Liver (tissue), 9 donors: ENCODE measurements around the gene TRIM7. TPM values are rescaled to one million over a fixed set of nuclear protein-coding genes. Genes with fewer than 3 reads are reported as not detected.
"Not testable (repeated sequence)": the region's sequence is repeated elsewhere in the genome, so short reads cannot be mapped to it uniquely, and the experiment has no call there.

Source experiments
- DNase-seq: peaks from one replicate; pipeline ENCODE4 v3.0.0-alpha.2; 2017; ENCODE audit warnings: low spot score
- H3K27ac ChIP-seq, 2 donors: one replicate each; pipeline ENCODE4 v1.7.0; 2013; ENCODE audit warnings: inconsistent platforms in 2 of 2, low read length in 2 of 2, control low read depth in 1 of 2, low read depth in 1 of 2, mild to moderate bottlenecking in 1 of 2
- H3K27me3 ChIP-seq, 4 donors: one replicate each; pipeline versions ENCODE4 v1.6.1 to v1.7.0; 2013; ENCODE audit warnings: low read length in 3 of 4, inconsistent platforms in 1 of 4, mild to moderate bottlenecking in 1 of 4, moderate library complexity in 1 of 4; ENCODE audit not compliant: control insufficient read depth in 4 of 4, insufficient read depth in 4 of 4
- H3K36me3 ChIP-seq, 4 donors: one replicate each; pipeline versions ENCODE4 v1.6.1 to v1.7.0; 2013; ENCODE audit warnings: low read length in 3 of 4, mild to moderate bottlenecking in 3 of 4, low read depth in 1 of 4, moderate library complexity in 1 of 4; ENCODE audit not compliant: control insufficient read depth in 4 of 4, insufficient read depth in 3 of 4
- H3K4me1 ChIP-seq, 4 donors: one replicate each; pipeline versions ENCODE4 v1.6.1 to v1.7.0; 2013; ENCODE audit warnings: low read length in 3 of 4, mild to moderate bottlenecking in 3 of 4, moderate library complexity in 1 of 4; ENCODE audit not compliant: control insufficient read depth in 4 of 4, insufficient read depth in 4 of 4
- H3K4me3 ChIP-seq, 3 donors: one replicate each; pipeline versions ENCODE4 v1.6.1 to v1.7.0; 2013; ENCODE audit warnings: low read length in 3 of 3, control low read depth in 1 of 3, low read depth in 1 of 3, mild to moderate bottlenecking in 1 of 3
- H3K9ac ChIP-seq, 2 donors: one replicate each; pipeline ENCODE4 v1.7.0; 2013; ENCODE audit warnings: low read length in 2 of 2, mild to moderate bottlenecking in 2 of 2, moderate library complexity in 2 of 2, control low read depth in 1 of 2, low read depth in 1 of 2
- H3K9me3 ChIP-seq, 4 donors: one replicate each; pipeline versions ENCODE4 v1.6.1 to v1.7.0; 2013; ENCODE audit warnings: low read length in 3 of 4; ENCODE audit not compliant: control insufficient read depth in 4 of 4
- EGR1 ChIP-seq, 2 donors: IDR thresholded peaks; 2 replicates each; pipeline ENCODE4 v1.6.1; 2016 to 2018; ENCODE audit warnings: antibody characterized with exemption in 2 of 2, low read depth in 2 of 2
- FOXA2 ChIP-seq: IDR thresholded peaks from 2 replicates; pipeline ENCODE4 v1.6.1; 2016; ENCODE audit warnings: antibody characterized with exemption
- HNF4A ChIP-seq, 2 donors: conservative IDR thresholded peaks; 2 replicates each; pipeline ENCODE4 v1.6.1; 2016; ENCODE audit warnings: antibody characterized with exemption in 2 of 2, mild to moderate bottlenecking in 2 of 2
- HNF4G ChIP-seq: IDR thresholded peaks from 2 replicates; pipeline ENCODE4 v1.6.1; 2016; ENCODE audit warnings: antibody characterized with exemption
- NR2F2 ChIP-seq: IDR thresholded peaks from 2 replicates; pipeline ENCODE4 v1.6.1; 2016; ENCODE audit warnings: antibody characterized with exemption
- RAD21 ChIP-seq, 2 donors: IDR thresholded peaks; 2 replicates each; pipeline ENCODE4 v1.6.1; 2016; ENCODE audit warnings: antibody characterized with exemption in 2 of 2, mild to moderate bottlenecking in 2 of 2
- RXRA ChIP-seq, 2 donors: IDR thresholded peaks; 2 replicates each; pipeline ENCODE4 v1.6.1; 2017 to 2018; ENCODE audit warnings: antibody characterized with exemption in 2 of 2, mild to moderate bottlenecking in 1 of 2
- TAF1 ChIP-seq: conservative IDR thresholded peaks from 2 replicates; pipeline ENCODE4 v1.6.1; 2016; ENCODE audit warnings: antibody characterized with exemption, mild to moderate bottlenecking
- YY1 ChIP-seq: IDR thresholded peaks from 2 replicates; pipeline ENCODE4 v1.6.1; 2016; ENCODE audit warnings: antibody characterized with exemption, mild to moderate bottlenecking
- WGBS: extraction: QIAGEN DNeasy Blood & Tissue Kit; methylation state at CpG from one replicate; pipeline ENCODE4 v1.1.7; 2013; 5-methylcytosine and 5-hydroxymethylcytosine counted together
- polyA plus RNA-seq, 2 donors: library from polyadenylated mRNA; stranded (reverse) in 1 of 2; unstranded in 1 of 2; fragments of 200-250 nt in 1 of 2; fragments of >200 nt in 1 of 2; fragmentation: Nextera tagmentation in 1 of 2; extraction: Ambion mirVana in 1 of 2; gene quantifications; one replicate each; pipeline versions ENCODE4 v1.2.1 to v1.2.3, GENCODE V29; 2013 to 2015
- total RNA-seq, 2 donors: library from RNA; depleted of rRNA; stranded (reverse); fragments of >200 nt; gene quantifications; one replicate each; pipeline ENCODE4 v1.2.3, GENCODE V29; 2014
- TF ChIP-seq, protein P1 (sequence below): IDR thresholded peaks from 2 replicates; pipeline ENCODE4 v1.6.1; 2016; ENCODE audit warnings: antibody characterized with exemption
- TF ChIP-seq, protein P2 (sequence below): IDR thresholded peaks from 2 replicates; pipeline ENCODE4 v1.6.1; 2016; ENCODE audit warnings: antibody characterized with exemption
- TF ChIP-seq, protein P3 (sequence below): fragments of 150-350 bp; IDR thresholded peaks from 2 replicates; pipeline ENCODE4 v1.5.1; 2017; ENCODE audit warnings: improper control_type of control experiment, low read depth, low read length; ENCODE audit not compliant: missing input control
- donor health status: healthy.
- donor health status: healthy.
- donor health status: healthy.
- donor health status: healthy.
- donor health status: healthy.

Gene TRIM7
- total and polyA plus RNA-seq, 4 donors: 0.10 to 0.50 (median 0.14) TPM; not detected in 1

DNA sequence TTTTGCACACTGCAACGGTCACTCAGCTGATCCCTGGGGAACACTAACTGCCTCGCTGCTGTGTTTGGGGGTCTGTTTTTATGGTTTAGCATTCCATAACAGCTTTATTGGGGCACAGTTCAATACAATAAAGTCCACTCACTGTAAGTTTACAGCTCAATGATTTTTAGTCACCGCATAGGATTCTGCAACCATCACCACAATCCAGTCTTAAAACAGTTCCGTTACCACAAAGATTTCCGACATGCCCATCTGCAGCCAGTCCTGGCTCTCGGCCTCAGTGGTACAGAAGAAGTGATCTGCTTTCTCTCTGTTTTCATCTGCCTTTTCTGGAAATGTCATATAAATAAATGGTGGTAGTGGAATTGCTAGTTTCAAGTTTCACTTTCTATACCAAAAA, 34.0 kb downstream of the TRIM7 start:
- no peak overlapping the region for H3K4me3 ChIP-seq
- H3K9me3 ChIP-seq: peaks cover 0 to 1% (median 0%) of the 10 kb centered on the region in 4 donors
- no peak overlapping the region for H3K9ac ChIP-seq
- H3K4me1 ChIP-seq: peaks cover 0 to 3% (median 0%) of the 10 kb centered on the region in 4 donors
- H3K27ac ChIP-seq: no peak overlapping the region
- TF ChIP-seq EGR1 (IDR thresholded peaks at IDR 0.05; ENCODE audit: low read depth in 2 of 2): no peak
- TF ChIP-seq, protein P1, sequence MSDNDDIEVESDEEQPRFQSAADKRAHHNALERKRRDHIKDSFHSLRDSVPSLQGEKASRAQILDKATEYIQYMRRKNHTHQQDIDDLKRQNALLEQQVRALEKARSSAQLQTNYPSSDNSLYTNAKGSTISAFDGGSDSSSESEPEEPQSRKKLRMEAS: no peak
- TF ChIP-seq HNF4A (conservative IDR thresholded peaks at IDR 0.05): no peak
- no peak for TF ChIP-seq HNF4G
- no peaks in the 10 kb centered on the region for H3K36me3 ChIP-seq
- 55% methylated on average over 6 of the region's 6 CpGs for WGBS
- peaks cover 4 to 19% (median 12%) of the 10 kb centered on the region in 4 donors for H3K27me3 ChIP-seq
- no peak for DNase-seq

DNA sequence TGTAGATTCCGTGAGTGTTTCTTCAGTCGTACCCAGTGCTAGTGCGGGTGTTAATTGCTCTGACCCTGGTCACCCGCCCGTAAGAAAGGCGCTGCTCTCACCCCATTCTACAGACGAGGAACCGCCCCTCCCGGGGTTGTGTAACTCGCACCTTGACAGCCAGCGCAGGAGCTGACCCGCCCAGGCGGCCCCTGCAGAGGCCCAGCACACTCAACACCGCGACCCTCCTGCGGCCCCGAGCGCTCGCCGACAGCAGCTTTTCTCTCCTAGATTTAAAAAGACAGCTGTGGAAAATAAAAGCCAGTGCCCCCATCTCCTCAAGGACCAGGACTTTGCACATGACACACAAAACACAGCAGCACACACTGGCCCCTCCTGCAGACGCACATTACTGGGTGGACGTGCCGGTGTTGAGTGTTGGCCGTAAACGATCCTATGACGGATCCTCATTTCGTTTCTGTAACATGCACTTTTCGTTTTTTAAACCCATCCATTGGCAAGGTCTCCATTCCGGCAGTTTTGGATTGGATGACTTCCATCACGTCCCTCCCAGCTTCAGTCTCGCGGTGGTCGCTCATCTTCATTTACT, 34.7 kb downstream of the TRIM7 start:
- H3K27me3 ChIP-seq: peaks cover 4 to 19% (median 12%) of the 10 kb centered on the region in 4 donors
- DNase-seq: no peak
- TF ChIP-seq EGR1 (IDR thresholded peaks at IDR 0.05; ENCODE audit: low read depth in 2 of 2): no peak
- TF ChIP-seq HNF4G: no peak
- TF ChIP-seq TAF1: no peak
- no peak for TF ChIP-seq YY1
- no peak for TF ChIP-seq RXRA (IDR thresholded peaks at IDR 0.05)
- TF ChIP-seq RAD21 (IDR thresholded peaks at IDR 0.05): no peak
- no peak for TF ChIP-seq NR2F2
- TF ChIP-seq, protein P1: no peak
- TF ChIP-seq FOXA2: no peak
- peaks cover 0 to 1% (median 0%) of the 10 kb centered on the region in 4 donors for H3K9me3 ChIP-seq
- H3K4me3 ChIP-seq: no peak overlapping the region
- no peak overlapping the region for H3K9ac ChIP-seq
- 14% methylated on average over 33 of the region's 33 CpGs for WGBS
- no peaks in the 10 kb centered on the region for H3K36me3 ChIP-seq
- H3K27ac ChIP-seq: no peak overlapping the region
- H3K4me1 ChIP-seq: peaks cover 0 to 3% (median 0%) of the 10 kb centered on the region in 4 donors

DNA sequence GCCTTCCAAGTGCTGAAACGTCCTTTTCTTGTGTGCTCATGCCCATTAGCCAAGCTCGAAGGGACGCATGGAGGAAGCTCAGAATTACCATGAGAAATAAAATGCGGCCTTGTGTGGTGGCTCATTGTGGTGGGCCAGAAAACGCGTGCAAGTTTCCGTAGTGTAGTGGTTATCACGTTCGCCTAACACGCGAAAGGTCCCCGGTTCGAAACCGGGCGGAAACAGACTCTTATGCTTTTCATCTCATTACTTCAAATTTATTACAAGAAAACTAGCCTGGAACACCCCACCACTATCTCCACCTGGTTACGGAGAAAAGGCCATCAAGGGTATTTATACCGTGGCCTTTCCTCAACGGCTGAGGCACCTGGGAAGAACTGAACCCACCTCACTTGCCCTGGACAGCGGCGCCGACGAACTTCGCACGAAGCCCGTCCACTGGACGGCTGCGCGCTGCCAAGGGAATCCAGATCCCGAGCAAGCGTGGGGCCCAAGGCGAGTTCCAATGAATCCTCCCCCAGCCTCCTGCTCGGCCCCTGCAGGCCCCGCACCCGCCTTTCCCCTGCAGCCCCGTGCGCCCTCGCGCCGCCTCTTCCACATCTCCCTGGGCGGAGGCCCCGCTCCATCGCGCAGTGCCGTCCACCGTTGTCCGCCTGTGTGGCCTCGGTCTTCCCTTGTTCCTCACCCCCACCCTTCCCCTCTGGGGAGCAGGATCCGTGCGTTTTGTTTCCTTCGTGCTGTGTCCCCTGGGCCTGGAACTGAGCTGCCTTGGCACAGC, 35.3 kb downstream of the TRIM7 start:
- not testable (repeated sequence) for H3K36me3 ChIP-seq, H3K4me3 ChIP-seq, H3K4me1 ChIP-seq, H3K9me3 ChIP-seq, H3K9ac ChIP-seq, H3K27ac ChIP-seq
- DNase-seq: peak; percentile 83
- 9% methylated on average over 50 of the region's 50 CpGs for WGBS
- H3K27me3 ChIP-seq: peaks cover 4 to 19% (median 12%) of the 10 kb centered on the region in 4 donors

DNA sequence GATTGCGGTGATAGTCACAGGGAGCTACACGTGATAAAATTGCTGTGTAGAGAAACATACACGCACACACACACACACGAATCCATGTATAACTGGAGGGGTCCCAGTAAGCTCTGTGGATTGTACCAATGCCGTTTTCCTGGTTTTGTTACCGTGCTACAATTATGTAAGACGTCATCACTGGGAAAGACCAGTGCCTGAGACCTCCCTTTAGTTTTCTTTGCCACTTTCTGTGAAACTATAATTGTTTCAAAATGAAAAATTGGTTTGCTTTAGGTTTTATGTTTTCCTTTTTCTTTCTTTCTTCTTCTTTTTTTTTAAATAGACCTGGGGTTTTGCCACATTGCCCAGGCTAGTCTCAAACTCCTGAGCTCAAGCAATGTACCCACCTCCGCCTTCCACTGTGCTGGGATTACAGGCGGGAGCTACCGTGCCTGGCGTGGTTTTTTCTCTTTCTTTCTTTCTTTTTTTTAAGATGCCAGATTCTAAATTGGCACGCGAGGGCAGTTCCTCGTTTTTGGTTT, 36.3 kb downstream of the TRIM7 start:
- 31% methylated on average over 14 of the region's 14 CpGs for WGBS
- DNase-seq: no peak
- H3K36me3 ChIP-seq: no peaks in the 10 kb centered on the region
- H3K9me3 ChIP-seq: no peaks in the 10 kb centered on the region
- H3K9ac ChIP-seq: no peak overlapping the region
- H3K27ac ChIP-seq: no peak overlapping the region
- peaks cover 0 to 3% (median 0%) of the 10 kb centered on the region in 4 donors for H3K4me1 ChIP-seq
- H3K4me3 ChIP-seq: no peak overlapping the region
- H3K27me3 ChIP-seq: peaks cover 4 to 21% (median 12%) of the 10 kb centered on the region in 4 donors
- TF ChIP-seq, protein P1: no peak
- TF ChIP-seq, protein P2, sequence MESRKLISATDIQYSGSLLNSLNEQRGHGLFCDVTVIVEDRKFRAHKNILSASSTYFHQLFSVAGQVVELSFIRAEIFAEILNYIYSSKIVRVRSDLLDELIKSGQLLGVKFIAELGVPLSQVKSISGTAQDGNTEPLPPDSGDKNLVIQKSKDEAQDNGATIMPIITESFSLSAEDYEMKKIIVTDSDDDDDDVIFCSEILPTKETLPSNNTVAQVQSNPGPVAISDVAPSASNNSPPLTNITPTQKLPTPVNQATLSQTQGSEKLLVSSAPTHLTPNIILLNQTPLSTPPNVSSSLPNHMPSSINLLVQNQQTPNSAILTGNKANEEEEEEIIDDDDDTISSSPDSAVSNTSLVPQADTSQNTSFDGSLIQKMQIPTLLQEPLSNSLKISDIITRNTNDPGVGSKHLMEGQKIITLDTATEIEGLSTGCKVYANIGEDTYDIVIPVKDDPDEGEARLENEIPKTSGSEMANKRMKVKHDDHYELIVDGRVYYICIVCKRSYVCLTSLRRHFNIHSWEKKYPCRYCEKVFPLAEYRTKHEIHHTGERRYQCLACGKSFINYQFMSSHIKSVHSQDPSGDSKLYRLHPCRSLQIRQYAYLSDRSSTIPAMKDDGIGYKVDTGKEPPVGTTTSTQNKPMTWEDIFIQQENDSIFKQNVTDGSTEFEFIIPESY: no peak
- TF ChIP-seq, protein P3, sequence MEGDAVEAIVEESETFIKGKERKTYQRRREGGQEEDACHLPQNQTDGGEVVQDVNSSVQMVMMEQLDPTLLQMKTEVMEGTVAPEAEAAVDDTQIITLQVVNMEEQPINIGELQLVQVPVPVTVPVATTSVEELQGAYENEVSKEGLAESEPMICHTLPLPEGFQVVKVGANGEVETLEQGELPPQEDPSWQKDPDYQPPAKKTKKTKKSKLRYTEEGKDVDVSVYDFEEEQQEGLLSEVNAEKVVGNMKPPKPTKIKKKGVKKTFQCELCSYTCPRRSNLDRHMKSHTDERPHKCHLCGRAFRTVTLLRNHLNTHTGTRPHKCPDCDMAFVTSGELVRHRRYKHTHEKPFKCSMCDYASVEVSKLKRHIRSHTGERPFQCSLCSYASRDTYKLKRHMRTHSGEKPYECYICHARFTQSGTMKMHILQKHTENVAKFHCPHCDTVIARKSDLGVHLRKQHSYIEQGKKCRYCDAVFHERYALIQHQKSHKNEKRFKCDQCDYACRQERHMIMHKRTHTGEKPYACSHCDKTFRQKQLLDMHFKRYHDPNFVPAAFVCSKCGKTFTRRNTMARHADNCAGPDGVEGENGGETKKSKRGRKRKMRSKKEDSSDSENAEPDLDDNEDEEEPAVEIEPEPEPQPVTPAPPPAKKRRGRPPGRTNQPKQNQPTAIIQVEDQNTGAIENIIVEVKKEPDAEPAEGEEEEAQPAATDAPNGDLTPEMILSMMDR: no peak
- TF ChIP-seq HNF4G (no peak), YY1 (no peak), FOXA2 (no peak)
